Measurements from ENCODE around the gene AQP11. TPM values are rescaled to one million over a fixed set of nuclear protein-coding genes. Genes with fewer than 3 reads are reported as not detected.

AQP11 gene
- total RNA-seq, 1 donor from 2014 or later = 0.61 TPM

GRCh38 chr11:77656362-77656761, 66.6 kb downstream of the AQP11 start:
- TF ChIP-seq, protein P1, sequence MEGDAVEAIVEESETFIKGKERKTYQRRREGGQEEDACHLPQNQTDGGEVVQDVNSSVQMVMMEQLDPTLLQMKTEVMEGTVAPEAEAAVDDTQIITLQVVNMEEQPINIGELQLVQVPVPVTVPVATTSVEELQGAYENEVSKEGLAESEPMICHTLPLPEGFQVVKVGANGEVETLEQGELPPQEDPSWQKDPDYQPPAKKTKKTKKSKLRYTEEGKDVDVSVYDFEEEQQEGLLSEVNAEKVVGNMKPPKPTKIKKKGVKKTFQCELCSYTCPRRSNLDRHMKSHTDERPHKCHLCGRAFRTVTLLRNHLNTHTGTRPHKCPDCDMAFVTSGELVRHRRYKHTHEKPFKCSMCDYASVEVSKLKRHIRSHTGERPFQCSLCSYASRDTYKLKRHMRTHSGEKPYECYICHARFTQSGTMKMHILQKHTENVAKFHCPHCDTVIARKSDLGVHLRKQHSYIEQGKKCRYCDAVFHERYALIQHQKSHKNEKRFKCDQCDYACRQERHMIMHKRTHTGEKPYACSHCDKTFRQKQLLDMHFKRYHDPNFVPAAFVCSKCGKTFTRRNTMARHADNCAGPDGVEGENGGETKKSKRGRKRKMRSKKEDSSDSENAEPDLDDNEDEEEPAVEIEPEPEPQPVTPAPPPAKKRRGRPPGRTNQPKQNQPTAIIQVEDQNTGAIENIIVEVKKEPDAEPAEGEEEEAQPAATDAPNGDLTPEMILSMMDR (IDR thresholded peaks at IDR 0.05) = no peak
- no peak for DNase-seq
- Histone ChIP-seq H3K27ac (no peak overlapping the region), H3K9me3 (no peaks in the 10 kb centered on the region), H3K4me1 (no peaks in the 10 kb centered on the region), H3K36me3 (no peaks in the 10 kb centered on the region), H3K27me3 (no peaks in the 10 kb centered on the region), H3K4me3 (no peak overlapping the region)
- ATAC-seq = no peak
- intact Hi-C loops (cut with DNase I) = no loop called here

GRCh38 chr11:77658213-77659013, 68.7 kb downstream of the AQP11 start:
- H3K4me3 ChIP-seq = no peak overlapping the region
- no peaks in the 10 kb centered on the region for H3K9me3 ChIP-seq
- no peaks in the 10 kb centered on the region for H3K4me1 ChIP-seq
- TF ChIP-seq, protein P1 (IDR thresholded peaks at IDR 0.05) = no peak
- H3K27me3 ChIP-seq = no peaks in the 10 kb centered on the region
- ATAC-seq = no peak
- no peaks in the 10 kb centered on the region for H3K36me3 ChIP-seq
- DNase-seq = no peak
- intact Hi-C loops (cut with DNase I) = no loop called here
- H3K27ac ChIP-seq = no peak overlapping the region

Other genes starting within 250 kb of the AQP11 start
- 28.2 TPM for gene PAK1, start 115.9 kb upstream of the AQP11 start, total RNA-seq
- 64.5 TPM for gene CLNS1A, start 47.8 kb downstream of the AQP11 start, total RNA-seq
- gene RSF1, start 230.8 kb downstream of the AQP11 start, total RNA-seq = 62.5 TPM
- gene AAMDC, start 231.2 kb downstream of the AQP11 start, total RNA-seq = 27.3 TPM

Measured in upper lobe of right lung (tissue), 1 donor.